Activated naive CD8-positive, alpha-beta T cell treated with anti-CD3 and anti-CD28 coated beads, Interleukin-2, amount 10 ng/mL, durations not matched to agents 7 days and 5 days (primary cell): Measurements from ENCODE around the gene GAS6. TPM values are rescaled to one million over a fixed set of nuclear protein-coding genes. Genes with fewer than 3 reads are reported as not detected.
A peak's percentile ranks its signal among the peaks of the same experiment; 100 is the strongest.
"Not testable (repeated sequence)": the region's sequence is repeated elsewhere in the genome, so short reads cannot be mapped to it uniquely, and the experiment has no call there.

Experiments used
- ATAC-seq: fragments of 150-1000 bp; cut with Tn5 transposase; one replicate; pipeline ENCODE4 v1.10.0; 2021; ENCODE audit warnings: low read depth, moderate library complexity
- POLR2A ChIA-PET: fragments of 350-600 bp; sonication (Branson Sonifier 250); formaldehyde crosslinking; loops from one replicate; lab custom pipeline; 2021; ENCODE audit warnings: antibody characterized with exemption; lab: Charles Lee
- DNase-seq: peaks from one replicate; pipeline ENCODE4 v3.0.0; 2021
- H3K27ac Mint-ChIP-seq: one replicate; pipeline ENCODE4 v1.8.0; 2022; ENCODE audit warnings: mild to moderate bottlenecking, mixed read lengths
- H3K27me3 Mint-ChIP-seq: one replicate; pipeline ENCODE4 v1.8.0; 2022; ENCODE audit warnings: mild to moderate bottlenecking, moderate library complexity, mixed read lengths
- H3K36me3 Mint-ChIP-seq: one replicate; pipeline ENCODE4 v1.8.0; 2021; ENCODE audit warnings: mild to moderate bottlenecking, mixed read lengths
- H3K4me1 Mint-ChIP-seq: one replicate; pipeline ENCODE4 v1.8.0; 2021; ENCODE audit warnings: mixed read lengths
- H3K4me3 Mint-ChIP-seq: one replicate; pipeline ENCODE4 v1.8.0; 2022; ENCODE audit warnings: mild to moderate bottlenecking, moderate library complexity, mixed read lengths
- H3K9me3 Mint-ChIP-seq: one replicate; pipeline ENCODE4 v1.8.0; 2021; ENCODE audit warnings: mixed read lengths
- total RNA-seq, 2 experiments: library from RNA; stranded (reverse); gene quantifications; one replicate each; pipeline ENCODE4 v1.2.3, GENCODE V29; 2021

The GAS6 gene
- total RNA-seq, 2 experiments from 2014 or later, result 2.1 to 2.6 TPM

GRCh38 chr13:113839536-113840204 lies 24.2 kb downstream of the GAS6 start:
- peaks cover 14% of the 10 kb centered on the region for H3K4me1 Mint-ChIP-seq
- ATAC-seq (no peak), DNase-seq (no peak)
- POLR2A ChIA-PET, result no interaction called here
- H3K4me3 Mint-ChIP-seq, result no peak overlapping the region
- H3K27ac Mint-ChIP-seq, result no peak overlapping the region
- H3K27me3 Mint-ChIP-seq, result peaks cover 4% of the 10 kb centered on the region
- peaks cover 5% of the 10 kb centered on the region for H3K9me3 Mint-ChIP-seq
- no peaks in the 10 kb centered on the region for H3K36me3 Mint-ChIP-seq

- DNase-seq (no peak), ATAC-seq (no peak)
- Mint-ChIP-seq H3K4me3 (no peak overlapping the region), H3K4me1 (peaks cover 10% of the 10 kb centered on the region), H3K9me3 (peaks cover 5% of the 10 kb centered on the region), H3K27ac (no peak overlapping the region), H3K36me3 (no peaks in the 10 kb centered on the region), H3K27me3 (no peaks in the 10 kb centered on the region)
- POLR2A ChIA-PET, result no interaction called here
Measured at GRCh38 chr13:113838711-113839201, 25.1 kb downstream of the GAS6 start.

GRCh38 chr13:113837560-113838355 lies 26.1 kb downstream of the GAS6 start:
- DNase-seq (no peak), ATAC-seq (no peak)
- peak overlapping the region; percentile 57 for H3K27ac Mint-ChIP-seq
- no peaks in the 10 kb centered on the region for H3K36me3 Mint-ChIP-seq
- POLR2A ChIA-PET, result no interaction called here
- H3K4me1 Mint-ChIP-seq, result peaks cover 10% of the 10 kb centered on the region
- H3K27me3 Mint-ChIP-seq, result no peaks in the 10 kb centered on the region
- peaks cover 5% of the 10 kb centered on the region for H3K9me3 Mint-ChIP-seq
- H3K4me3 Mint-ChIP-seq, result no peak overlapping the region

GRCh38 chr13:113836768-113837559 lies 26.9 kb downstream of the GAS6 start:
- Mint-ChIP-seq H3K4me3 (no peak overlapping the region), H3K4me1 (peaks cover 8% of the 10 kb centered on the region), H3K9me3 (peaks cover 3% of the 10 kb centered on the region), H3K36me3 (no peaks in the 10 kb centered on the region), H3K27me3 (no peaks in the 10 kb centered on the region), H3K27ac (peak overlapping the region; percentile 64)
- ATAC-seq (no peak), DNase-seq (no peak)
- POLR2A ChIA-PET, result no interaction called here

- H3K27me3 Mint-ChIP-seq, result no peaks in the 10 kb centered on the region
- peak overlapping the region; percentile 78 for H3K27ac Mint-ChIP-seq
- H3K4me3 Mint-ChIP-seq, result no peak overlapping the region
- H3K4me1 Mint-ChIP-seq, result peaks cover 6% of the 10 kb centered on the region
- no peak for DNase-seq
- H3K36me3 Mint-ChIP-seq, result no peaks in the 10 kb centered on the region
- no peak for ATAC-seq
- H3K9me3 Mint-ChIP-seq, result no peaks in the 10 kb centered on the region
- POLR2A ChIA-PET, result no interaction called here
Measured at GRCh38 chr13:113835461-113836270, 28.2 kb downstream of the GAS6 start.

- no peak overlapping the region for H3K4me3 Mint-ChIP-seq
- no peak for DNase-seq
- POLR2A ChIA-PET, result no interaction called here
- H3K36me3 Mint-ChIP-seq, result no peaks in the 10 kb centered on the region
- no peaks in the 10 kb centered on the region for H3K27me3 Mint-ChIP-seq
- peaks cover 6% of the 10 kb centered on the region for H3K4me1 Mint-ChIP-seq
- ATAC-seq, result no peak
- no peaks in the 10 kb centered on the region for H3K9me3 Mint-ChIP-seq
- H3K27ac Mint-ChIP-seq, result no peak overlapping the region
Measured at GRCh38 chr13:113834496-113835200, 29.2 kb downstream of the GAS6 start.

GRCh38 chr13:113834006-113834405 lies 29.9 kb downstream of the GAS6 start:
- POLR2A ChIA-PET, H3K27me3 Mint-ChIP-seq, DNase-seq, H3K27ac Mint-ChIP-seq, H3K9me3 Mint-ChIP-seq, H3K4me1 Mint-ChIP-seq, H3K4me3 Mint-ChIP-seq, H3K36me3 Mint-ChIP-seq, ATAC-seq: not testable (repeated sequence)

- Mint-ChIP-seq H3K4me3 (no peak overlapping the region), H3K9me3 (no peaks in the 10 kb centered on the region), H3K4me1 (peaks cover 6% of the 10 kb centered on the region), H3K27me3 (no peaks in the 10 kb centered on the region), H3K27ac (no peak overlapping the region), H3K36me3 (no peaks in the 10 kb centered on the region)
- DNase-seq (no peak), ATAC-seq (no peak)
- POLR2A ChIA-PET, result no interaction called here
Measured at GRCh38 chr13:113833111-113833830, 30.6 kb downstream of the GAS6 start.

- POLR2A ChIA-PET, result no interaction called here
- H3K4me3 Mint-ChIP-seq, result no peak overlapping the region
- no peaks in the 10 kb centered on the region for H3K27me3 Mint-ChIP-seq
- ATAC-seq (no peak), DNase-seq (no peak)
- H3K27ac Mint-ChIP-seq, result no peak overlapping the region
- H3K9me3 Mint-ChIP-seq, result no peaks in the 10 kb centered on the region
- H3K36me3 Mint-ChIP-seq, result no peaks in the 10 kb centered on the region
- H3K4me1 Mint-ChIP-seq, result peaks cover 6% of the 10 kb centered on the region
Measured at GRCh38 chr13:113832631-113833030, 31.2 kb downstream of the GAS6 start.

GRCh38 chr13:113832205-113832604 lies 31.7 kb downstream of the GAS6 start:
- DNase-seq, result no peak
- Mint-ChIP-seq H3K4me1 (peaks cover 4% of the 10 kb centered on the region), H3K4me3 (no peak overlapping the region), H3K9me3 (no peaks in the 10 kb centered on the region), H3K27me3 (no peaks in the 10 kb centered on the region), H3K36me3 (no peaks in the 10 kb centered on the region), H3K27ac (no peak overlapping the region)
- POLR2A ChIA-PET, result no interaction called here
- no peak for ATAC-seq

- no peaks in the 10 kb centered on the region for H3K36me3 Mint-ChIP-seq
- POLR2A ChIA-PET, result no interaction called here
Measured at GRCh38 chr13:113831061-113831460, 32.8 kb downstream of the GAS6 start.

GRCh38 chr13:113830426-113830950 lies 33.4 kb downstream of the GAS6 start:
- POLR2A ChIA-PET, DNase-seq: not testable (repeated sequence)

More at GRCh38 chr13:113831061-113831460, 32.8 kb downstream of the GAS6 start:
- H3K4me3 Mint-ChIP-seq, result no peak overlapping the region
- ATAC-seq, result no peak
- DNase-seq, result no peak
- H3K27ac Mint-ChIP-seq, result no peak overlapping the region
- H3K9me3 Mint-ChIP-seq, result no peaks in the 10 kb centered on the region
- no peaks in the 10 kb centered on the region for H3K27me3 Mint-ChIP-seq
- no peaks in the 10 kb centered on the region for H3K4me1 Mint-ChIP-seq

More at GRCh38 chr13:113830426-113830950, 33.4 kb downstream of the GAS6 start:
- not testable (repeated sequence) for H3K4me1 Mint-ChIP-seq, ATAC-seq, H3K27me3 Mint-ChIP-seq, H3K36me3 Mint-ChIP-seq, H3K27ac Mint-ChIP-seq, H3K9me3 Mint-ChIP-seq, H3K4me3 Mint-ChIP-seq
